ENCODE data around the gene DLGAP1. TPM values are rescaled to one million over a fixed set of nuclear protein-coding genes. Genes with fewer than 3 reads are reported as not detected.

DLGAP1 gene
- total and polyA plus RNA-seq, 2 experiments from 2014 or later = 17.0 to 48.5 TPM

GRCh38 chr18:3879114-3879835, 575.8 kb downstream of the DLGAP1 start:
- no peaks in the 10 kb centered on the region for H3K36me3 ChIP-seq (ENCODE audit: insufficient read depth)
- TF ChIP-seq JUNB (IDR thresholded peaks at IDR 0.05; ENCODE audit: unreplicated experiment) = no peak
- TF ChIP-seq ZNF114 (CRISPR knock-in tag; IDR thresholded peaks at IDR 0.05) = no peak
- no peak for TF ChIP-seq REST (IDR thresholded peaks at IDR 0.05; ENCODE audit: unreplicated experiment)
- no peak for TF ChIP-seq ZNF331 (CRISPR knock-in tag; IDR thresholded peaks at IDR 0.05; ENCODE audit: low read depth)
- H3K4me2 ChIP-seq = no peak overlapping the region
- H4K20me1 ChIP-seq (replicated peaks; ENCODE audit: insufficient read depth) = no peaks in the 10 kb centered on the region
- H2AFZ ChIP-seq = no peak overlapping the region
- Mint-ChIP-seq H3K4me3 (no peak overlapping the region), H3K4me1 (peaks cover 6% of the 10 kb centered on the region), H3K27me3 (ENCODE audit: insufficient read depth, low read depth, poor library complexity) (no peaks in the 10 kb centered on the region), H3K9me3 (no peaks in the 10 kb centered on the region), H3K27ac (no peak overlapping the region), H3K36me3 (ENCODE audit: low read depth) (peaks cover 10% of the 10 kb centered on the region)
- DNase-seq (ENCODE audit: low spot score) (no peak), ATAC-seq (no peak)
- H3F3A ChIP-seq (replicated peaks; ENCODE audit: low read depth) = no peaks in the 10 kb centered on the region
- no peaks in the 10 kb centered on the region for H3K9me2 ChIP-seq (ENCODE audit: insufficient read depth)
- no peak overlapping the region for H3K4me3 ChIP-seq
- no peak overlapping the region for H3K27ac ChIP-seq (ENCODE audit: low read depth)
- H3K79me2 ChIP-seq (replicated peaks; ENCODE audit: insufficient read depth) = no peaks in the 10 kb centered on the region
- no peaks in the 10 kb centered on the region for H3K27me3 ChIP-seq (ENCODE audit: insufficient read depth)
- H3K4me1 ChIP-seq (ENCODE audit: insufficient read depth) = peaks cover under 1% of the 10 kb centered on the region; the same call in 1 of the 2 replicates

GRCh38 chr18:3878401-3878800, 576.7 kb downstream of the DLGAP1 start:
- peaks cover 14% of the 10 kb centered on the region for H3K4me1 Mint-ChIP-seq
- H3K27me3 Mint-ChIP-seq (ENCODE audit: insufficient read depth, low read depth, poor library complexity) = no peaks in the 10 kb centered on the region
- Histone ChIP-seq H3K79me2 (replicated peaks; ENCODE audit: insufficient read depth) (no peaks in the 10 kb centered on the region), H3K27ac (ENCODE audit: low read depth) (no peak overlapping the region), H2AFZ (no peak overlapping the region), H3F3A (replicated peaks; ENCODE audit: low read depth) (no peaks in the 10 kb centered on the region), H3K4me3 (no peak overlapping the region), H3K36me3 (ENCODE audit: insufficient read depth) (no peaks in the 10 kb centered on the region), H3K4me1 (ENCODE audit: insufficient read depth) (peaks cover 10% of the 10 kb centered on the region; the same call in 1 of the 2 replicates), H3K9me2 (ENCODE audit: insufficient read depth) (no peaks in the 10 kb centered on the region), H3K4me2 (no peak overlapping the region), H4K20me1 (replicated peaks; ENCODE audit: insufficient read depth) (no peaks in the 10 kb centered on the region), H3K27me3 (ENCODE audit: insufficient read depth) (no peaks in the 10 kb centered on the region)
- H3K9me3 Mint-ChIP-seq = no peaks in the 10 kb centered on the region
- H3K36me3 Mint-ChIP-seq (ENCODE audit: low read depth) = peaks cover 10% of the 10 kb centered on the region
- no peak for ATAC-seq
- H3K4me3 Mint-ChIP-seq = no peak overlapping the region
- DNase-seq (ENCODE audit: low spot score) = no peak
- H3K27ac Mint-ChIP-seq = no peak overlapping the region
- no peak for TF ChIP-seq EZH2phosphoT487 (IDR thresholded peaks at IDR 0.05; ENCODE audit: unreplicated experiment)
- no peak for TF ChIP-seq ETS1 (IDR thresholded peaks at IDR 0.05)
- TF ChIP-seq ZNF331 (CRISPR knock-in tag; IDR thresholded peaks at IDR 0.05; ENCODE audit: low read depth) = no peak
- TF ChIP-seq EZH2 (IDR thresholded peaks at IDR 0.05; ENCODE audit: low read depth, unreplicated experiment) = no peak
- no peak for TF ChIP-seq ZNF462 (CRISPR knock-in tag; IDR thresholded peaks at IDR 0.05)

Data from GM23338 (cell line).